K562 (cell line): ENCODE measurements around the gene COL11A2. TPM values are rescaled to one million over a fixed set of nuclear protein-coding genes. Genes with fewer than 3 reads are reported as not detected.

Experiments used
- ATAC-seq: fragments of 200-7000 bp; cut with Tn5 transposase; 3 replicates; pipeline ENCODE4 v1.9.1; 2020; ENCODE audit warnings: moderate library complexity
- BruUV-seq: library from RNA; stranded (reverse); fragments of 400-500 nt; replicated peaks from 2 replicates; lab custom pipeline; 2021; lab: Mats Ljungman, UMichigan
- CTCF ChIA-PET: fragments of 300-600 bp; formaldehyde crosslinking; extraction: SDS; loops from one replicate; lab custom pipeline; 2021; ENCODE audit warnings: low intra/inter-chr PET ratio; lab: Yijun Ruan, JAX
- POLR2A ChIA-PET: fragments of 300-600, 350-650 bp; sonication (Branson Sonifier 250); formaldehyde crosslinking; extraction: SDS; loops from one replicate; lab custom pipeline; 2021; ENCODE audit warnings: antibody characterized with exemption, inconsistent platforms; lab: Yijun Ruan, JAX
- DNase-seq, 4 experiments: peaks; one replicate each; pipeline versions ENCODE4 v3.0.0 to v3.0.0-alpha.2; 2011 to 2018; ENCODE audit warnings: low spot score in 3 of 4, mixed read lengths in 3 of 4; ENCODE audit errors: extremely low read depth in 1 of 4
- FAIRE-seq: peaks from 2 replicates; lab custom pipeline; 2011; peaks lifted over from hg19 to GRCh38; lab: Jason Lieb, UNC
- H2AFZ ChIP-seq: 2 replicates; pipeline ENCODE4 v1.6.0; 2011; ENCODE audit warnings: low read depth, low read length, control low read depth, inconsistent platforms
- H3K27ac ChIP-seq: fragments of 200-600 bp; 3 replicates; pipeline ENCODE4 v1.8.0; 2011; ENCODE audit warnings: low read depth, mild to moderate bottlenecking, control low read depth, inconsistent platforms, low read length, moderate library complexity, mixed read lengths; ENCODE audit errors: extremely low read depth
- H3K27me3 ChIP-seq, 2 experiments: fragments of 300-600 bp in 1 of 2; 2 replicates in 1 of 2; 3 replicates in 1 of 2; pipeline versions ENCODE4 v1.6.0 to v1.8.0; 2011; ENCODE audit warnings: inconsistent platforms in 2 of 2, low read length in 2 of 2, mild to moderate bottlenecking in 1 of 2, mixed read lengths in 1 of 2, moderate library complexity in 1 of 2; ENCODE audit not compliant: control insufficient read depth in 2 of 2, insufficient read depth in 2 of 2
- H3K36me3 ChIP-seq: fragments of 300-600 bp; 3 replicates; pipeline ENCODE4 v1.8.0; 2011; ENCODE audit warnings: mild to moderate bottlenecking, low read length, inconsistent platforms; ENCODE audit not compliant: control insufficient read depth, insufficient read depth
- H3K4me1 ChIP-seq, 2 experiments: fragments of 200-600 bp in 1 of 2; replicated peaks in 1 of 2; 2 replicates in 1 of 2; 3 replicates in 1 of 2; pipeline versions ENCODE4 v1.5.1 to v1.8.0; 2011; ENCODE audit warnings: inconsistent platforms in 2 of 2, low read length in 2 of 2, mild to moderate bottlenecking in 1 of 2, mixed read lengths in 1 of 2, moderate library complexity in 1 of 2; ENCODE audit not compliant: control insufficient read depth in 2 of 2, insufficient read depth in 2 of 2
- H3K4me2 ChIP-seq: 2 replicates; pipeline ENCODE4 v1.6.1; 2011; ENCODE audit warnings: low read length, control low read depth, inconsistent platforms, mixed read lengths; ENCODE audit not compliant: insufficient read depth
- H3K4me3 ChIP-seq: fragments of 200-600 bp; sonication (generic), shearing (Covaris generic); 2 replicates; pipeline ENCODE4 v1.5.1; 2016; ENCODE audit warnings: control low read depth, inconsistent platforms
- H3K79me2 ChIP-seq: fragments of 200-600 bp; 3 replicates; pipeline ENCODE4 v1.8.0; 2011; ENCODE audit warnings: low read length, inconsistent platforms; ENCODE audit not compliant: control insufficient read depth, insufficient read depth
- H3K9ac ChIP-seq, 2 experiments: 2 replicates each; pipeline versions ENCODE4 v1.6.0 to v1.6.1; 2011; ENCODE audit warnings: low read depth in 2 of 2, low read length in 2 of 2, control low read depth in 1 of 2, inconsistent platforms in 1 of 2, mild to moderate bottlenecking in 1 of 2, mixed read lengths in 1 of 2; ENCODE audit not compliant: insufficient read depth in 1 of 2
- H3K9me1 ChIP-seq: one replicate; pipeline ENCODE4 v1.6.0; 2011; ENCODE audit warnings: inconsistent platforms, mild to moderate bottlenecking, low read length, moderate library complexity; ENCODE audit not compliant: control insufficient read depth, insufficient read depth
- H3K9me3 ChIP-seq: replicated peaks from 2 replicates; pipeline ENCODE4 v1.5.1; 2011; ENCODE audit warnings: low read depth, low read length, inconsistent platforms; ENCODE audit not compliant: control insufficient read depth, insufficient read depth
- H4K20me1 ChIP-seq: replicated peaks from 2 replicates; pipeline ENCODE4 v1.6.1; 2011; ENCODE audit warnings: low read length, inconsistent platforms, mixed read lengths; ENCODE audit not compliant: control insufficient read depth, insufficient read depth
- CREBBP ChIP-seq: IDR thresholded peaks from one replicate; pipeline ENCODE4 v1.6.1; 2012; ENCODE audit warnings: low read depth, mild to moderate bottlenecking, control low read depth, inconsistent platforms, low read length
- JUN ChIP-seq, 2 experiments: sonication (generic) in 1 of 2; formaldehyde crosslinking in 1 of 2; IDR thresholded peaks; 2 replicates each; pipeline versions ENCODE4 v1.6.1 to v1.8.0; 2012 to 2022; ENCODE audit warnings: borderline replicate concordance in 2 of 2, mild to moderate bottlenecking in 2 of 2, improper control_type of control experiment in 1 of 2, low read depth in 1 of 2, low read length in 1 of 2, missing genetic modification reagents in 1 of 2
- WGBS: fragments of 100-300 bp; shearing (Covaris generic); methylation state at CpG from one replicate; pipeline ENCODE4 v1.1.6; 2016; ENCODE audit warnings: low coverage, mixed read lengths; ENCODE audit not compliant: insufficient coverage; ENCODE audit errors: missing lambda C conversion rate; 5-methylcytosine and 5-hydroxymethylcytosine counted together
- in situ Hi-C: fragments of 300-500 bp; cut with MboI; formaldehyde crosslinking; loops from 4 replicates; pipeline ENCODE4 v1.15.0; 2018; ENCODE audit warnings: inconsistent platforms, mixed read lengths
- intact Hi-C: fragments of 100-400 bp; cut with micrococcal nuclease; formaldehyde crosslinking; loops from 2 replicates; pipeline ENCODE4 v1.14.2; 2022
- polyA plus RNA-seq, 8 experiments: library from polyadenylated mRNA; depleted of rRNA in 4 of 8; stranded (reverse) in 5 of 8; unstranded in 3 of 8; fragments of >200 nt; fragmentation: Nextera tagmentation in 2 of 8; fragmentation: Illumina TruSeq in 1 of 8; extraction: Ambion mirVana in 2 of 8; extraction: Trizol in 1 of 8; gene quantifications; 2 replicates each; pipeline versions ENCODE4 v1.2.1 to v1.2.3, GENCODE V29; 2011 to 2014; ENCODE audit warnings: inconsistent platforms in 1 of 8, missing spikeins in 1 of 8
- total RNA-seq, 7 experiments: library from RNA; depleted of rRNA in 6 of 7; stranded (reverse); fragments of >200 nt in 6 of 7; fragmentation: Illumina TruSeq in 2 of 7; extraction: Trizol in 2 of 7; gene quantifications; 2 replicates each; pipeline versions ENCODE4 v1.2.1 to v1.2.3, GENCODE V29; 2011 to 2021; ENCODE audit warnings: low replicate concordance in 1 of 7

COL11A2 gene
- total and polyA plus RNA-seq, 9 of the 15 experiments (the other 6 are each of a cell fraction or from before 2014, with no cell fraction given): 0.04 to 0.35 (median 0.09) TPM; not detected in 1

DNA sequence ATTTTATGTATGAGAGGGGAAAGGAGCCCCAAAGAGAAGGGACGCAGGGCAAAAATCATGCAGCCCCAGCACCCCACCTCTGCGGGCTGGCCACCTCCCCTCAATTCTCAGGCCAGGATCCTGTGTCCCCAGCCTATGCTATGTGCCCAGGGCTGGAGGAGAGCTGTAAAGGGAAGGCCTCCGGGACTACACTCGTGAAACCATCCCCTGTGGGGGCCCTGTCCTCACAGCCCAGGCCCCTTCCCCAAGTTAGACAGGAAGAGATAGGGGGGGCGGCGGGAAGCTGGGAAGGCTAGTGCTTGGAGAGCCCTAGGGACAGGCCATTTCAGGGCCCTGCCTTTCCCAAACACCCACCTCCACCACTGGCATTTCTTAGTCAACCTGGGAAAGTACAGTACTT, 1.4 kb upstream of the COL11A2 start:
- DNase-seq: no peak
- no peak for ATAC-seq
- H4K20me1 ChIP-seq: peaks cover 6% of the 10 kb centered on the region; the same call in 1 of the 2 replicates
- WGBS: 82% methylated on average over 6 of the region's 6 CpGs
- H3K79me2 ChIP-seq: peaks cover 9% of the 10 kb centered on the region; the same call in 2 of the 3 replicates
- FAIRE-seq: no peak
- no TSS peak for BruUV-seq
- intact Hi-C loops (no loop called here), in situ Hi-C loops (no loop called here)
- peaks cover 7% of the 10 kb centered on the region for H3K9me1 ChIP-seq
- H3K27me3 ChIP-seq: peaks cover 14 to 20% of the 10 kb centered on the region in 2 experiments; a peak in 4 of 5 replicates
- H3K27ac ChIP-seq: no peak overlapping the region
- peaks cover 14 to 29% of the 10 kb centered on the region in 2 experiments; a peak in 4 of 5 replicates for H3K4me1 ChIP-seq
- H3K4me3 ChIP-seq: no peak overlapping the region
- no peaks in the 10 kb centered on the region for H3K9me3 ChIP-seq
- no peak for TF ChIP-seq JUN (IDR thresholded peaks at IDR 0.05; ENCODE audit: borderline replicate concordance, low read depth, low read length)
- no peak for TF ChIP-seq JUN (CRISPR knock-in tag; IDR thresholded peaks at IDR 0.05; ENCODE audit: borderline replicate concordance)
- no peak for TF ChIP-seq CREBBP
- TF ChIP-seq, all 486 proteins: peak for 0
- no peak overlapping the region for H3K4me2 ChIP-seq
- ChIA-PET CTCF (no interaction called here), POLR2A (interaction anchor here (1.6 kb wide), 1 partner anchor 10 kb away, joined by 4 read pairs; no protein-coding TSS in a partner anchor)
- no peak overlapping the region for H3K9ac ChIP-seq
- H3K36me3 ChIP-seq: peaks cover 35% of the 10 kb centered on the region; the same call in 2 of the 3 replicates
- no peak overlapping the region for H2AFZ ChIP-seq
